CD14-positive monocyte (primary cell): ENCODE measurements around the gene RTN4IP1. TPM values are rescaled to one million over a fixed set of nuclear protein-coding genes. Genes with fewer than 3 reads are reported as not detected.

Experiments
- DNase-seq, 3 donors: peaks; one replicate each; pipeline ENCODE4 v3.0.0-alpha.2; 2011 to 2022
- H2AFZ ChIP-seq: 2 replicates; pipeline ENCODE4 v1.6.0; 2012; ENCODE audit warnings: mild to moderate bottlenecking, low read depth, low read length, inconsistent platforms; ENCODE audit not compliant: insufficient read depth, poor library complexity, severe bottlenecking
- H3K27ac ChIP-seq, 2 donors: 1 replicate in 1 of 2; 2 replicates in 1 of 2; pipeline ENCODE4 v1.5.1; 2012 to 2013; ENCODE audit warnings: low read length in 2 of 2, control low read depth in 1 of 2, inconsistent platforms in 1 of 2, low read depth in 1 of 2, mild to moderate bottlenecking in 1 of 2
- H3K27me3 ChIP-seq, 2 donors: one replicate each; pipeline versions ENCODE4 v1.6.0 to v1.6.1; 2011 to 2013; ENCODE audit warnings: low read length in 2 of 2; ENCODE audit not compliant: control insufficient read depth in 2 of 2, insufficient read depth in 2 of 2
- H3K36me3 ChIP-seq, 2 donors: replicated peaks in 1 of 2; 1 replicate in 1 of 2; 2 replicates in 1 of 2; pipeline versions ENCODE4 v1.5.1 to v1.6.1; 2012 to 2013; ENCODE audit warnings: low read length in 2 of 2, control low read depth in 1 of 2, inconsistent platforms in 1 of 2, mild to moderate bottlenecking in 1 of 2; ENCODE audit not compliant: insufficient read depth in 2 of 2, control insufficient read depth in 1 of 2
- H3K4me1 ChIP-seq, 2 donors: 1 replicate in 1 of 2; 2 replicates in 1 of 2; pipeline versions ENCODE4 v1.5.1 to v1.6.1; 2012 to 2013; ENCODE audit warnings: low read length in 2 of 2, control low read depth in 1 of 2, inconsistent platforms in 1 of 2, mild to moderate bottlenecking in 1 of 2, moderate library complexity in 1 of 2; ENCODE audit not compliant: insufficient read depth in 2 of 2, control insufficient read depth in 1 of 2
- H3K4me2 ChIP-seq: replicated peaks from 2 replicates; pipeline ENCODE3; 2012; ENCODE audit warnings: low read length, moderate library complexity, mild to moderate bottlenecking; ENCODE audit not compliant: poor library complexity, severe bottlenecking; ENCODE audit errors: extremely low read depth
- H3K4me3 ChIP-seq, 3 experiments: fragments of 200-600 bp in 1 of 3; sonication (generic) in 1 of 3; replicated peaks in 1 of 3; 1 replicate in 2 of 3; 2 replicates in 1 of 3; pipeline ENCODE4 v1.5.1; 2011 to 2013; ENCODE audit warnings: low read length in 3 of 3, mild to moderate bottlenecking in 3 of 3, control low read depth in 2 of 3, low read depth in 2 of 3, inconsistent platforms in 1 of 3, moderate library complexity in 1 of 3
- H3K79me2 ChIP-seq: 2 replicates; pipeline ENCODE4 v1.6.0; 2012; ENCODE audit warnings: mild to moderate bottlenecking, control low read depth, inconsistent platforms, low read length, moderate library complexity; ENCODE audit not compliant: insufficient read depth
- H3K9ac ChIP-seq: 2 replicates; pipeline ENCODE4 v1.6.0; 2017; ENCODE audit warnings: low read length, mild to moderate bottlenecking; ENCODE audit not compliant: insufficient read depth, poor library complexity, severe bottlenecking
- H3K9me3 ChIP-seq, 2 donors: replicated peaks in 1 of 2; 1 replicate in 1 of 2; 2 replicates in 1 of 2; pipeline versions ENCODE4 v1.5.1 to v1.6.1; 2012 to 2013; ENCODE audit warnings: low read length in 2 of 2, control low read depth in 1 of 2; ENCODE audit not compliant: control insufficient read depth in 1 of 2, insufficient read depth in 1 of 2
- H4K20me1 ChIP-seq: 2 replicates; pipeline ENCODE4 v1.6.0; 2012; ENCODE audit warnings: mild to moderate bottlenecking, low read length, control low read depth, moderate library complexity; ENCODE audit not compliant: insufficient read depth
- H3K27ac Mint-ChIP-seq, 7 donors: one replicate each; pipeline ENCODE4 v1.8.0; 2020; ENCODE audit warnings: mild to moderate bottlenecking in 7 of 7, mixed read lengths in 7 of 7, moderate library complexity in 6 of 7, inconsistent platforms in 2 of 7
- H3K27me3 Mint-ChIP-seq, 3 donors: one replicate each; pipeline ENCODE4 v1.8.0; 2021 to 2022; ENCODE audit warnings: low read depth in 3 of 3, mild to moderate bottlenecking in 3 of 3, mixed read lengths in 3 of 3, moderate library complexity in 3 of 3, inconsistent platforms in 1 of 3
- H3K36me3 Mint-ChIP-seq, 2 donors: one replicate each; pipeline ENCODE4 v1.8.0; 2020; ENCODE audit warnings: mixed read lengths in 2 of 2, inconsistent platforms in 1 of 2, mild to moderate bottlenecking in 1 of 2
- H3K4me1 Mint-ChIP-seq: one replicate; pipeline ENCODE4 v1.8.0; 2020; ENCODE audit warnings: mild to moderate bottlenecking, mixed read lengths
- H3K4me3 Mint-ChIP-seq, 2 donors: one replicate each; pipeline ENCODE4 v1.8.0; 2020; ENCODE audit warnings: mild to moderate bottlenecking in 2 of 2, mixed read lengths in 2 of 2, moderate library complexity in 1 of 2
- H3K9me3 Mint-ChIP-seq, 7 donors: one replicate each; pipeline ENCODE4 v1.8.0; 2020 to 2022; ENCODE audit warnings: mixed read lengths in 7 of 7, mild to moderate bottlenecking in 6 of 7, moderate library complexity in 6 of 7, inconsistent platforms in 2 of 7
- WGBS: methylation state at CpG from one replicate; pipeline ENCODE4 v1.1.5; 2013; ENCODE audit warnings: missing lambda C conversion rate; ENCODE audit not compliant: insufficient coverage; 5-methylcytosine and 5-hydroxymethylcytosine counted together
- intact Hi-C, 2 donors: fragments of 100-400 bp; cut with micrococcal nuclease; formaldehyde crosslinking; loops; one replicate each; pipeline versions ENCODE4 v1.15.0 to v1.15.1; 2023
- polyA plus RNA-seq, 3 donors: library from polyadenylated mRNA; depleted of rRNA in 1 of 3; unstranded in 2 of 3; stranded (reverse) in 1 of 3; fragments of 300-500 nt in 2 of 3; fragments of >200 nt in 1 of 3; fragmentation: Illumina TruSeq in 2 of 3; gene quantifications; 1 replicate in 2 of 3; 2 replicates in 1 of 3; pipeline ENCODE4 v1.2.3, GENCODE V29; 2012 to 2021
- TF ChIP-seq, protein P1 (sequence below): fragments of 200-600 bp; IDR thresholded peaks from one replicate; pipeline ENCODE4 v1.8.0; 2022; ENCODE audit warnings: antibody characterized with exemption, mild to moderate bottlenecking

The RTN4IP1 gene
- polyA plus RNA-seq, 3 donors = 3.5 to 6.7 (median 4.5) TPM

DNA sequence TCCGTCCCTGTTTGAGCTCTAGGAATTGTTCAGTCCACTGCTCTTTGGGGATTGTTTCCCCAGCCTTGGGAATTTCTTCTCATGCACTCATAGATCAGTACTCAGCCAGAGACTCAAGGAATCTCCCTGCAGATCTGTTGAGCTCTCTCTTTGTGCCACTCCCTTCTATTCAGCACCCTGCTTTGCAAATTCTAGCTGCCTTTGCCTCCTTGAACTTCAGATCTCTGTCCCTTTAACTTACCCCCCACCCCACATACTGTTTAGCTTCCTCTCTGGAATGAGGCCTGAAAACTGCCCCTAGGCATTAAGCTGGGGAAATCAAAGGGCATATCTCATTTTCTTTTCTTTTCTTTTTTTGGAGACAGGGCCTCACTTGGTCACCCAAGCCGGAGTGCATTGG is 30.6 kb upstream of the RTN4IP1 start:
- Histone ChIP-seq H3K4me2 (no peak overlapping the region), H4K20me1 (no peaks in the 10 kb centered on the region), H3K4me3 (no peak overlapping the region), H3K9ac (no peak overlapping the region), H3K27me3 (no peaks in the 10 kb centered on the region), H2AFZ (no peak overlapping the region), H3K27ac (no peak overlapping the region), H3K36me3 (peaks cover 70 to 99% of the 10 kb centered on the region in 2 donors), H3K79me2 (no peaks in the 10 kb centered on the region), H3K9me3 (peaks cover 22 to 24% of the 10 kb centered on the region in 2 donors), H3K4me1 (no peaks in the 10 kb centered on the region)
- Mint-ChIP-seq H3K27me3 (no peaks in the 10 kb centered on the region), H3K36me3 (peaks cover 84 to 94% of the 10 kb centered on the region in 2 donors), H3K4me3 (no peak overlapping the region), H3K27ac (no peak overlapping the region), H3K9me3 (peaks cover 25 to 44% (median 36%) of the 10 kb centered on the region in 7 donors), H3K4me1 (no peaks in the 10 kb centered on the region)
- TF ChIP-seq, protein P1, sequence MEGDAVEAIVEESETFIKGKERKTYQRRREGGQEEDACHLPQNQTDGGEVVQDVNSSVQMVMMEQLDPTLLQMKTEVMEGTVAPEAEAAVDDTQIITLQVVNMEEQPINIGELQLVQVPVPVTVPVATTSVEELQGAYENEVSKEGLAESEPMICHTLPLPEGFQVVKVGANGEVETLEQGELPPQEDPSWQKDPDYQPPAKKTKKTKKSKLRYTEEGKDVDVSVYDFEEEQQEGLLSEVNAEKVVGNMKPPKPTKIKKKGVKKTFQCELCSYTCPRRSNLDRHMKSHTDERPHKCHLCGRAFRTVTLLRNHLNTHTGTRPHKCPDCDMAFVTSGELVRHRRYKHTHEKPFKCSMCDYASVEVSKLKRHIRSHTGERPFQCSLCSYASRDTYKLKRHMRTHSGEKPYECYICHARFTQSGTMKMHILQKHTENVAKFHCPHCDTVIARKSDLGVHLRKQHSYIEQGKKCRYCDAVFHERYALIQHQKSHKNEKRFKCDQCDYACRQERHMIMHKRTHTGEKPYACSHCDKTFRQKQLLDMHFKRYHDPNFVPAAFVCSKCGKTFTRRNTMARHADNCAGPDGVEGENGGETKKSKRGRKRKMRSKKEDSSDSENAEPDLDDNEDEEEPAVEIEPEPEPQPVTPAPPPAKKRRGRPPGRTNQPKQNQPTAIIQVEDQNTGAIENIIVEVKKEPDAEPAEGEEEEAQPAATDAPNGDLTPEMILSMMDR = no peak
- no peak for DNase-seq
- whole genome bisulfite sequencing = no CpG with 5 or more reads among the region's 2 CpGs
- intact Hi-C loops = no loop called here

DNA sequence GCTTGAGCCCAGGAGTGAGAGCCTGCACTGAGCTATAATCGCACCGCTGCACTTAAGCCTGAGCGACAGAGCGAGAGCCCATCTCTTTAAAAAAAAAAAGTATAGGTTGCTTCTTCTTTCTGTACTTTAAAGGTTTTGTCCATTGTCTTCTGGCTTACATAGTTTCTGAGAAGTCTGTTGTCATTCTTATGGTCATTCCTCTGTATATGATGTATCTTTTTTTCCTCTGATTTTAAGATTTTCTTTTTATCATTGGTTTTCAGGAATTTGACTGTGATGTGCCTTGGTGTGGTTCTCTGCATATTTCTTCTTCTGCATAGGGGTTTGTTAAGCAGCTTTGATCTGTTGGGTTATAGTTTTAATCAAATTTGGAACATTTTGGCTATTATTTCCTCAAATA is 29.2 kb upstream of the RTN4IP1 start:
- H3K4me3 ChIP-seq = no peak overlapping the region
- peaks cover 71 to 99% of the 10 kb centered on the region in 2 donors for H3K36me3 ChIP-seq
- H3K9me3 Mint-ChIP-seq = peaks cover 23 to 40% (median 36%) of the 10 kb centered on the region in 7 donors
- H4K20me1 ChIP-seq = no peaks in the 10 kb centered on the region
- WGBS = no CpG with 5 or more reads among the region's 4 CpGs
- H3K4me3 Mint-ChIP-seq = no peak overlapping the region
- H3K9ac ChIP-seq = no peak overlapping the region
- H3K4me1 Mint-ChIP-seq = no peaks in the 10 kb centered on the region
- TF ChIP-seq, protein P1 = no peak
- no peaks in the 10 kb centered on the region for H3K27me3 Mint-ChIP-seq
- no peaks in the 10 kb centered on the region for H3K27me3 ChIP-seq
- no peak overlapping the region for H2AFZ ChIP-seq
- H3K9me3 ChIP-seq = peaks cover 22 to 24% of the 10 kb centered on the region in 2 donors
- DNase-seq = no peak
- H3K4me1 ChIP-seq = no peaks in the 10 kb centered on the region
- peaks cover 80 to 99% of the 10 kb centered on the region in 2 donors for H3K36me3 Mint-ChIP-seq
- intact Hi-C loops = no loop called here
- no peak overlapping the region for H3K27ac Mint-ChIP-seq
- no peak overlapping the region for H3K4me2 ChIP-seq
- no peaks in the 10 kb centered on the region for H3K79me2 ChIP-seq
- H3K27ac ChIP-seq = no peak overlapping the region
